K562 (cell line): ENCODE data around the gene XPR1. TPM values are rescaled to one million over a fixed set of nuclear protein-coding genes. Genes with fewer than 3 reads are reported as not detected.
"Not testable (repeated sequence)": the region's sequence is repeated elsewhere in the genome, so short reads cannot be mapped to it uniquely, and the experiment has no call there.

ENCODE experiments used
- ATAC-seq: fragments of 200-7000 bp; cut with Tn5 transposase; 3 replicates; pipeline ENCODE4 v1.9.1; 2020; ENCODE audit warnings: moderate library complexity
- BruUV-seq: library from RNA; stranded (reverse); fragments of 400-500 nt; replicated peaks from 2 replicates; lab custom pipeline; 2021; lab: Mats Ljungman, UMichigan
- CTCF ChIA-PET: fragments of 300-600 bp; formaldehyde crosslinking; extraction: SDS; loops from one replicate; lab custom pipeline; 2021; ENCODE audit warnings: low intra/inter-chr PET ratio; lab: Yijun Ruan, JAX
- POLR2A ChIA-PET: fragments of 300-600, 350-650 bp; sonication (Branson Sonifier 250); formaldehyde crosslinking; extraction: SDS; loops from one replicate; lab custom pipeline; 2021; ENCODE audit warnings: antibody characterized with exemption, inconsistent platforms; lab: Yijun Ruan, JAX
- DNase-seq, 4 experiments: peaks; one replicate each; pipeline versions ENCODE4 v3.0.0 to v3.0.0-alpha.2; 2011 to 2018; ENCODE audit warnings: low spot score in 3 of 4, mixed read lengths in 3 of 4; ENCODE audit errors: extremely low read depth in 1 of 4
- FAIRE-seq: peaks from 2 replicates; lab custom pipeline; 2011; peaks lifted over from hg19 to GRCh38; lab: Jason Lieb, UNC
- H2AFZ ChIP-seq: 2 replicates; pipeline ENCODE4 v1.6.0; 2011; ENCODE audit warnings: low read depth, low read length, control low read depth, inconsistent platforms
- H3K27ac ChIP-seq: fragments of 200-600 bp; 3 replicates; pipeline ENCODE4 v1.8.0; 2011; ENCODE audit warnings: low read depth, mild to moderate bottlenecking, control low read depth, inconsistent platforms, low read length, moderate library complexity, mixed read lengths; ENCODE audit errors: extremely low read depth
- H3K27me3 ChIP-seq, 2 experiments: fragments of 300-600 bp in 1 of 2; 2 replicates in 1 of 2; 3 replicates in 1 of 2; pipeline versions ENCODE4 v1.6.0 to v1.8.0; 2011; ENCODE audit warnings: inconsistent platforms in 2 of 2, low read length in 2 of 2, mild to moderate bottlenecking in 1 of 2, mixed read lengths in 1 of 2, moderate library complexity in 1 of 2; ENCODE audit not compliant: control insufficient read depth in 2 of 2, insufficient read depth in 2 of 2
- H3K36me3 ChIP-seq: fragments of 300-600 bp; 3 replicates; pipeline ENCODE4 v1.8.0; 2011; ENCODE audit warnings: mild to moderate bottlenecking, low read length, inconsistent platforms; ENCODE audit not compliant: control insufficient read depth, insufficient read depth
- H3K4me1 ChIP-seq, 2 experiments: fragments of 200-600 bp in 1 of 2; replicated peaks in 1 of 2; 2 replicates in 1 of 2; 3 replicates in 1 of 2; pipeline versions ENCODE4 v1.5.1 to v1.8.0; 2011; ENCODE audit warnings: inconsistent platforms in 2 of 2, low read length in 2 of 2, mild to moderate bottlenecking in 1 of 2, mixed read lengths in 1 of 2, moderate library complexity in 1 of 2; ENCODE audit not compliant: control insufficient read depth in 2 of 2, insufficient read depth in 2 of 2
- H3K4me2 ChIP-seq: 2 replicates; pipeline ENCODE4 v1.6.1; 2011; ENCODE audit warnings: low read length, control low read depth, inconsistent platforms, mixed read lengths; ENCODE audit not compliant: insufficient read depth
- H3K4me3 ChIP-seq: fragments of 200-600 bp; sonication (generic), shearing (Covaris generic); 2 replicates; pipeline ENCODE4 v1.5.1; 2016; ENCODE audit warnings: control low read depth, inconsistent platforms
- H3K79me2 ChIP-seq: fragments of 200-600 bp; 3 replicates; pipeline ENCODE4 v1.8.0; 2011; ENCODE audit warnings: low read length, inconsistent platforms; ENCODE audit not compliant: control insufficient read depth, insufficient read depth
- H3K9ac ChIP-seq, 2 experiments: 2 replicates each; pipeline versions ENCODE4 v1.6.0 to v1.6.1; 2011; ENCODE audit warnings: low read depth in 2 of 2, low read length in 2 of 2, control low read depth in 1 of 2, inconsistent platforms in 1 of 2, mild to moderate bottlenecking in 1 of 2, mixed read lengths in 1 of 2; ENCODE audit not compliant: insufficient read depth in 1 of 2
- H3K9me1 ChIP-seq: one replicate; pipeline ENCODE4 v1.6.0; 2011; ENCODE audit warnings: inconsistent platforms, mild to moderate bottlenecking, low read length, moderate library complexity; ENCODE audit not compliant: control insufficient read depth, insufficient read depth
- H3K9me3 ChIP-seq: replicated peaks from 2 replicates; pipeline ENCODE4 v1.5.1; 2011; ENCODE audit warnings: low read depth, low read length, inconsistent platforms; ENCODE audit not compliant: control insufficient read depth, insufficient read depth
- H4K20me1 ChIP-seq: replicated peaks from 2 replicates; pipeline ENCODE4 v1.6.1; 2011; ENCODE audit warnings: low read length, inconsistent platforms, mixed read lengths; ENCODE audit not compliant: control insufficient read depth, insufficient read depth
- ARID1B ChIP-seq: fragments of 450-650 bp; IDR thresholded peaks from 2 replicates; pipeline ENCODE4 v1.6.1; 2016; ENCODE audit warnings: antibody characterized with exemption, mild to moderate bottlenecking, inconsistent platforms
- ARID4B ChIP-seq: sonication (generic); formaldehyde crosslinking; IDR thresholded peaks from 2 replicates; pipeline ENCODE4 v1.8.0; 2022; ENCODE audit warnings: mild to moderate bottlenecking, missing genetic modification reagents
- BCOR ChIP-seq: fragments of 450-650 bp; IDR thresholded peaks from 2 replicates; pipeline ENCODE4 v1.6.1; 2016
- FOXM1 ChIP-seq, 2 experiments: fragments of 450-650 bp in 1 of 2; sonication (generic) in 1 of 2; formaldehyde crosslinking in 1 of 2; IDR thresholded peaks; 2 replicates each; pipeline versions ENCODE4 v1.6.1 to v1.9.0; 2017 to 2022; ENCODE audit warnings: low read depth in 2 of 2, mild to moderate bottlenecking in 2 of 2, missing genetic modification reagents in 1 of 2, moderate library complexity in 1 of 2
- HMG20B ChIP-seq: fragments of 250-450 bp; sonication (Bioruptor Pico); IDR thresholded peaks from 2 replicates; pipeline ENCODE4 v1.5.0; 2021; ENCODE audit warnings: mild to moderate bottlenecking
- KDM1A ChIP-seq, 2 experiments: fragments of 450-650 bp; IDR thresholded peaks; 2 replicates each; pipeline ENCODE4 v1.6.1; 2016; ENCODE audit warnings: mild to moderate bottlenecking in 2 of 2
- NFE2 ChIP-seq: IDR thresholded peaks from 2 replicates; pipeline ENCODE4 v1.6.1; 2014; ENCODE audit warnings: antibody characterized with exemption, low read depth
- UBTF ChIP-seq, 2 experiments: IDR thresholded peaks; 2 replicates each; pipeline ENCODE4 v1.6.1; 2012; ENCODE audit warnings: improper control_type of control experiment in 2 of 2, low read depth in 2 of 2, low read length in 2 of 2, borderline replicate concordance in 1 of 2
- ZNF121 ChIP-seq: sonication (generic); formaldehyde crosslinking; conservative IDR thresholded peaks from 2 replicates; pipeline ENCODE4 v1.8.0; 2022; ENCODE audit warnings: missing genetic modification reagents
- WGBS: fragments of 100-300 bp; shearing (Covaris generic); methylation state at CpG from one replicate; pipeline ENCODE4 v1.1.6; 2016; ENCODE audit warnings: low coverage, mixed read lengths; ENCODE audit not compliant: insufficient coverage; ENCODE audit errors: missing lambda C conversion rate; 5-methylcytosine and 5-hydroxymethylcytosine counted together
- in situ Hi-C: fragments of 300-500 bp; cut with MboI; formaldehyde crosslinking; loops from 4 replicates; pipeline ENCODE4 v1.15.0; 2018; ENCODE audit warnings: inconsistent platforms, mixed read lengths
- intact Hi-C: fragments of 100-400 bp; cut with micrococcal nuclease; formaldehyde crosslinking; loops from 2 replicates; pipeline ENCODE4 v1.14.2; 2022
- polyA plus RNA-seq, 8 experiments: library from polyadenylated mRNA; depleted of rRNA in 4 of 8; stranded (reverse) in 5 of 8; unstranded in 3 of 8; fragments of >200 nt; fragmentation: Nextera tagmentation in 2 of 8; fragmentation: Illumina TruSeq in 1 of 8; extraction: Ambion mirVana in 2 of 8; extraction: Trizol in 1 of 8; gene quantifications; 2 replicates each; pipeline versions ENCODE4 v1.2.1 to v1.2.3, GENCODE V29; 2011 to 2014; ENCODE audit warnings: inconsistent platforms in 1 of 8, missing spikeins in 1 of 8
- total RNA-seq, 7 experiments: library from RNA; depleted of rRNA in 6 of 7; stranded (reverse); fragments of >200 nt in 6 of 7; fragmentation: Illumina TruSeq in 2 of 7; extraction: Trizol in 2 of 7; gene quantifications; 2 replicates each; pipeline versions ENCODE4 v1.2.1 to v1.2.3, GENCODE V29; 2011 to 2021; ENCODE audit warnings: low replicate concordance in 1 of 7

XPR1 gene
- total and polyA plus RNA-seq, 9 of the 15 experiments (the other 6 are each of a cell fraction or from before 2014, with no cell fraction given) = 3.0 to 66.2 (median 38.6) TPM

GRCh38 chr1:180791152-180791551 is 159.3 kb downstream of the XPR1 start:
- CTCF ChIA-PET, H3K9me3 ChIP-seq, ATAC-seq, H3K4me1 ChIP-seq, H3K4me3 ChIP-seq, DNase-seq, H3K9ac ChIP-seq, H3K9me1 ChIP-seq, H3K27ac ChIP-seq, H3K27me3 ChIP-seq, FAIRE-seq, H2AFZ ChIP-seq, intact Hi-C loops, H3K4me2 ChIP-seq, H4K20me1 ChIP-seq, in situ Hi-C loops, H3K79me2 ChIP-seq, BruUV-seq: not testable (repeated sequence)
- WGBS = 84% methylated on average over 2 of the region's 2 CpGs
- POLR2A ChIA-PET = interaction anchor here (0.6 to 1.1 kb wide), 2 partner anchors 14 to 473 kb away, joined by 3 read pairs; no protein-coding TSS in a partner anchor
- H3K36me3 ChIP-seq = peaks cover 11% of the 10 kb centered on the region
- 0 out of 2 replicates have a peak, but pooled peaks have one; percentile 2 for TF ChIP-seq NFE2
- peak; percentile 50; the same call in 1 of the 2 replicates for TF ChIP-seq BCOR
- 0 out of 4 replicates have a peak, but pooled peaks of 1 of the 2 experiments have one; percentile 16 for TF ChIP-seq KDM1A (IDR thresholded peaks at IDR 0.05)
- TF ChIP-seq ZNF121 (CRISPR knock-in tag) = peak; percentile 95
- TF ChIP-seq, all 486 proteins: peak for 4; not testable (repeated sequence) for 482

GRCh38 chr1:180791806-180792205 is 160.0 kb downstream of the XPR1 start:
- 87% methylated on average over 3 of the region's 3 CpGs for WGBS
- H3K9me3 ChIP-seq = no peaks in the 10 kb centered on the region
- intact Hi-C loops (no loop called here), in situ Hi-C loops (no loop called here)
- ChIA-PET CTCF (no interaction called here), POLR2A (interaction anchor here (1.7 kb wide), 1 partner anchor 15 kb away, joined by 4 read pairs; no protein-coding TSS in a partner anchor)
- ATAC-seq (peak; percentile 32; the same call in 1 of the 3 replicates), FAIRE-seq (no peak), DNase-seq (no peak)
- H4K20me1 ChIP-seq = no peaks in the 10 kb centered on the region
- no peak overlapping the region for H3K9ac ChIP-seq
- H3K9me1 ChIP-seq = no peaks in the 10 kb centered on the region
- H3K27ac ChIP-seq = no peak overlapping the region
- no peaks in the 10 kb centered on the region for H3K27me3 ChIP-seq
- no peak overlapping the region for H2AFZ ChIP-seq
- H3K36me3 ChIP-seq = peaks cover 11% of the 10 kb centered on the region
- no peak overlapping the region for H3K4me3 ChIP-seq
- no peaks in the 10 kb centered on the region for H3K4me1 ChIP-seq
- H3K4me2 ChIP-seq = no peak overlapping the region
- H3K79me2 ChIP-seq = no peaks in the 10 kb centered on the region
- no TSS peak for BruUV-seq
- TF ChIP-seq FOXM1 (IDR thresholded peaks at IDR 0.05; ENCODE audit: low read depth) (no peak), FOXM1 (CRISPR knock-in tag; IDR thresholded peaks at IDR 0.05; ENCODE audit: low read depth) (no peak), UBTF (IDR thresholded peaks at IDR 0.05; ENCODE audit: borderline replicate concordance in 1 of 2, low read depth in 2 of 2, low read length in 2 of 2) (no peak), ARID4B (no peak), HMG20B (CRISPR knock-in tag) (no peak), ARID1B (no peak)
